ENCODE measurements around the gene MYO1B.

GRCh38 chr2:191240871-191241270 is 4.3 kb upstream of the MYO1B start:
- TF ChIP-seq CTCF (IDR thresholded peaks at IDR 0.05) (no peak), POLR2A (IDR thresholded peaks at IDR 0.05) (no peak), POLR2AphosphoS5 (IDR thresholded peaks at IDR 0.05) (no peak)

Measured in upper lobe of left lung (tissue), 4 donors.